Subcutaneous abdominal adipose tissue (tissue), 5 donors: ENCODE data around the gene MYO7B.

ENCODE experiments used
- H3K27ac ChIP-seq: one replicate; pipeline ENCODE4 v1.7.0; 2013; ENCODE audit warnings: low read depth, mild to moderate bottlenecking, inconsistent platforms, low read length, moderate library complexity
- H3K27me3 ChIP-seq, 5 donors: one replicate each; pipeline ENCODE4 v1.7.0; 2013; ENCODE audit warnings: low read length in 5 of 5, inconsistent platforms in 1 of 5; ENCODE audit not compliant: control insufficient read depth in 5 of 5, insufficient read depth in 4 of 5
- H3K36me3 ChIP-seq, 5 donors: one replicate each; pipeline ENCODE4 v1.7.0; 2013; ENCODE audit warnings: low read length in 5 of 5; ENCODE audit not compliant: control insufficient read depth in 5 of 5, insufficient read depth in 5 of 5
- H3K4me1 ChIP-seq, 5 donors: one replicate each; pipeline ENCODE4 v1.7.0; 2013; ENCODE audit warnings: low read length in 5 of 5, mild to moderate bottlenecking in 3 of 5, moderate library complexity in 1 of 5; ENCODE audit not compliant: control insufficient read depth in 5 of 5, insufficient read depth in 5 of 5
- H3K4me3 ChIP-seq, 5 donors: one replicate each; pipeline ENCODE4 v1.7.0; 2013; ENCODE audit warnings: low read length in 5 of 5, low read depth in 1 of 5
- H3K9ac ChIP-seq, 5 donors: one replicate each; pipeline ENCODE4 v1.7.0; 2013; ENCODE audit warnings: low read length in 5 of 5, mild to moderate bottlenecking in 4 of 5, moderate library complexity in 3 of 5
- H3K9me3 ChIP-seq, 5 donors: one replicate each; pipeline ENCODE4 v1.7.0; 2013; ENCODE audit warnings: low read length in 5 of 5; ENCODE audit not compliant: control insufficient read depth in 5 of 5
- donor health status: healthy.
- donor health status: healthy.
- donor health status: healthy.
- donor health status: healthy.
- donor health status: healthy.

MYO7B gene

DNA sequence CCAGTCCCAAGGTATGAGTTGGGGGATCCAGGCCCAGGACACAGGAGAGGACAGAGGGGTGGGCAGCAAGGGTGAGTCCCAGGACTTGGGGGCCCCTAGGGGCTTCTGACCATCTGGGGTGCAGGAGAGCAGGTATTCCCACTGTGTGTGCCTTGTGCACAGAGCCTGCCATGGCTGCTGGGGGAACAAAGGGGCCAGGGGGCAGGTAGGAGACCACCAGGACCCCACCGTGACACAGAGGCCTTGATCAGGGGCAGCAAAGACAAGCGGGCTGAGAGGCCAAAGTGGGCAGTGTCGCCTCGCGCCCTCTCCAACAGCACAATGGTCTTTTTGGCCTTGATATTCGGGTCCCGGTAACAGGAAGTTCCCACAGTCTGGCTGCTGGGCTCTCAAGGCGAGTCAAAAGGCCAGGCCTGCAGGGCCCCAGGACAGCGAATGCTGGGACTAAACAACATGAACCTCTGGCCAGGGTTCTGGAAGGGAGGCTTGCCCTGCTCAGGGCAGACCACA is 98.1 kb downstream of the MYO7B start:
- peaks cover 12 to 87% (median 31%) of the 10 kb centered on the region in 5 donors for H3K4me1 ChIP-seq
- peak overlapping the region in 1 of 5 donors; percentile 35 for H3K9ac ChIP-seq
- H3K9me3 ChIP-seq = no peaks in the 10 kb centered on the region
- no peaks in the 10 kb centered on the region for H3K27me3 ChIP-seq
- no peak overlapping the region for H3K27ac ChIP-seq
- peaks cover 0 to 6% (median 1%) of the 10 kb centered on the region in 5 donors for H3K36me3 ChIP-seq
- no peak overlapping the region for H3K4me3 ChIP-seq

DNA sequence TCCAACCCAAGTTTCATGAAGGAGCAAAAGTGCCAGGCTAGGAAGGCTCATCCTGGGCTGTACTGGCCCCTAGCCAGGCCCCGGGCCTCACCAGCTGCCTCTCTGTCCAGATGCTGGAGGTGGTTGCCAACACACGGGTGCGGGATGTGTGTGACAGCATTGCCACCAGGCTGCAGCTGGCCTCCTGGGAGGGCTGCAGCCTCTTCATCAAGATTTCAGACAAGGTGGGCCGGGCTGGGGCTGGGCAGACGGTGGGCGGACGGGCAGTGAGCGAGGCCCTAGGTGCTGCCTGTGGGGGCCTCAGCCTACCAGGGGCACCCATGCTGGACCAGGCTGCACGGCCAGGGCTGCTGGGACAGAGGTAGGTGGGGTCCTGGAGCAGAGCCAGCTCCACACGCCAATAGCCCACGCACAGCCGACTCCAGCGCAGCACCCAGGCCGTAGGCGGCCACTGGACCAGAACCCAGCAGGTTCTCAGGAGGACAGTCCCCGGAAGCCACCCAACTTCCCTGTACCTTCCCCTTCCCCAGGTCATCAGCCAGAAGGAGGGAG is 98.7 kb downstream of the MYO7B start:
- peaks cover 12 to 92% (median 31%) of the 10 kb centered on the region in 5 donors for H3K4me1 ChIP-seq
- peaks cover 0 to 11% (median 6%) of the 10 kb centered on the region in 5 donors for H3K36me3 ChIP-seq
- no peak overlapping the region for H3K27ac ChIP-seq
- no peak overlapping the region for H3K4me3 ChIP-seq
- H3K9me3 ChIP-seq = no peaks in the 10 kb centered on the region
- no peaks in the 10 kb centered on the region for H3K27me3 ChIP-seq
- peak overlapping the region in 1 of 5 donors; percentile 35 for H3K9ac ChIP-seq

DNA sequence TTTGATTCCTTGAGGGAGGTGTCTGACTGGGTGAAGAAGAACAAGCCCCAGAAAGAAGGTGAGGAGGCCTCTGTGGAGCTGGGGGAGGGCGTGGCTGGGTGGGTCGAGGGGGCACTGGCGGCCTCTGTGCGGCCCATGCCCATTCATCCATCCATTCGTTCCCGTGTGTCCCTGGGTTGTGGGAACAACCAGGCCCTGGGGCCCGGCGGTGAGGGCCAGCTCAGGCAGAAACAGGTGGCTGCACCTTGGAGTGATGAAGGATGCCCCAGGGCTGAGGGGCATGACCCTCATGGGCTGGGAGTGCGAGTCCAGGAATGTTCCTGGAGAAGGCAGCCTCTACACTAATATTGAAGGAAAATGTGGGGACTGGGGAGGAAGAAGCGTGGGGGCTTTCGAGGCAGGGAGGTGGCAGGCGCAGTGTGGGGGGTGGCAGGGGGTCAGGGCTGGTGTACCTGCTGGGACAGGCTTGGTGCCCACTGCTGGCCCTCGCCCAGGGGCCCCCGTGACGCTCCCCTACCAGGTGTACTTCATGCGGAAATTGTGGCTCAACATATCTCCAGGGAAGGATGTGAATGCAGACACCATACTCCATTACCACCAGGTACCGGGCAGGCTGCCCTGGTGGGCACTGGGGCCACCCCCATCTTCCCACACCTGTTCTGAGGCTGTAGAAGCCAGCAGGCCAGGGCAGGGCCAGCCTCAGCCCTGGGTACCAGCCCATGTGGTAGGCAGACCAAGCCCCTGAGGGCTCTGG is 99.3 kb downstream of the MYO7B start:
- Histone ChIP-seq H3K27ac (no peak overlapping the region), H3K4me3 (no peak overlapping the region), H3K9ac (no peak overlapping the region), H3K27me3 (no peaks in the 10 kb centered on the region), H3K36me3 (peaks cover 0 to 15% (median 11%) of the 10 kb centered on the region in 5 donors), H3K4me1 (peaks cover 12 to 90% (median 32%) of the 10 kb centered on the region in 5 donors), H3K9me3 (no peaks in the 10 kb centered on the region)

DNA sequence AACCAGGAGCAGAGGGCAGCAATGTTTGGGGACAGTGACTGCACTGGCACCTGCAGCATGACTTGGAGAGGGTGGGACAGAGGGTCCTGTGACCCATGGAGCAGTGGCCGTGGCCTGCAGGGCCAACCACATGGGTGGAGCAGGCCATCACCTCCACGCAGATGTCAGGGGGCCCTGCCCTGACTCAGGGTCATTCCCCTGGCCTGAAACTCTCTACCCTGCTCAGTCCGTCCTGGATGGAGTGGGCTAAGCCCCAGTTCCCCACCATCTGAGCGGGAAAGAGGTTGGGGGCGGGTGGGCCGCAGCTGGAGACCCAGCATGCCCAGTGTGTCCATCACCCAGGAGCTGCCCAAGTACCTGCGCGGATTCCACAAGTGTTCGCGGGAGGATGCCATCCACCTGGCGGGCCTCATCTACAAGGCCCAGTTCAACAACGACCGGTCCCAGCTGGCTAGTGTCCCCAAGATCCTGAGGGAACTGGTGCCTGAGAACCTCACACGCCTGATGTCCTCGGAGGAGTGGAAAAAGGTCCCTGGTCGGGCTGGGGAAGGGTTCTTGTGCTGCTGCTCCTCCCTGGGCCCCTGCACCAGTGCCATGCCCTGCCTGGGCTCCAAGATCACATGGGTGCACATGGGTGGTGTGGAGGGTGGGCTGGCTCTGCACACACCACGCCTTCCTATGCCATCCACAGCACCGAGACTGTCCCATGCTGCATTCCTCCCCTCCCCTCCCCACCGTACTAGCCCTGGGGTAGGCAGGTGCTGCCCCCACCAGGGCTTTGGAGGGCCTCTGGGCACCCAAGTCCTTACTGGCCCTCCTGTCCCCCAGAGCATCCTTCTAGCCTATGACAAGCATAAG is 100.1 kb downstream of the MYO7B start:
- no peak overlapping the region for H3K9ac ChIP-seq
- no peak overlapping the region for H3K4me3 ChIP-seq
- no peaks in the 10 kb centered on the region for H3K9me3 ChIP-seq
- no peak overlapping the region for H3K27ac ChIP-seq
- no peaks in the 10 kb centered on the region for H3K27me3 ChIP-seq
- peaks cover 11 to 91% (median 35%) of the 10 kb centered on the region in 5 donors for H3K4me1 ChIP-seq
- peaks cover 0 to 23% (median 11%) of the 10 kb centered on the region in 5 donors for H3K36me3 ChIP-seq

DNA sequence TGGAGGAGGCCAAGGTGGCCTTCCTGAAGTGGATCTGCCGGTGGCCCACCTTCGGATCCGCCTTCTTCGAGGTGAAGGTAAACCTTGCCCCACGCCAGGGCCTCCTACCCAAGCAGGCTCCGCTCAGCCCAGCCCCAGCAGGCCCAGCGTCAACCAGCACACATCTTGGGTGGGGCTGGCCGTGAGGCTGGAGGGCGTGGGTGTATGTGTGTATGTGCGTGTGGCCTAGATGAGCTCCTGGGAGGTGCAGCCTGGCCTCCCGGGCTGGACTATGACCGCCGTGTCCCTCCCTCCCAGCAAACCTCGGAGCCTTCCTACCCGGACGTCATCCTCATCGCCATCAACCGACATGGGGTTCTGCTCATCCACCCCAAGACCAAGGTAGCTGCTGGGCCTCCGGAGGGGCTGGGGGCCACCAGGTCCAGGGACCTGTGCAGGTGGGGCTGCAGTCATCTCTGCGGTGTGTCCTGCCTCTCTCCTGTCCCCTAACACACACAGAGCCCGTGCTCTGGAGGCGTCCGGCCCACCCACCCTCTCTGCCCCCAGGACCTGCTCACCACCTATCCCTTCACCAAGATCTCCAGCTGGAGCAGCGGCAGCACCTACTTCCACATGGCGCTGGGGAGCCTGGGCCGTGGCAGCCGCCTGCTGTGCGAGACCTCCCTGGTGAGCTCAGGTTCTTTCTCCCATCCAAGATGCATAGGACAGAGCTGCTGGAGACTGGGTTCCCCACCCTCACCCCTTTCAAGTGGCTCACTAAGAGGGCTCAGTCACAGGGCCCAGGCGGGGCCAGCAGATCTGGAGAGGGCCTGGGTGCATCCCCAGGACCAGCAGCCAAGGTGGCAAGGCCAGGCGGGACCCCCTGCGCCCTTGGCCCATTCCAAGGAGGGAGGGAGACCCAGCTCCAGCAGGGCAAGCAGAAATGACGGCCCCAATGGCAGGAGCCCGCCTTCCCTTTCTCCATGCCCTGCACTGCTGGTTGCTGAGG is 101.1 kb downstream of the MYO7B start:
- peaks cover 0 to 29% (median 11%) of the 10 kb centered on the region in 5 donors for H3K36me3 ChIP-seq
- peak overlapping the region; percentile 37 for H3K27ac ChIP-seq
- H3K9me3 ChIP-seq = no peaks in the 10 kb centered on the region
- no peaks in the 10 kb centered on the region for H3K27me3 ChIP-seq
- H3K4me3 ChIP-seq = peak overlapping the region in 1 of 5 donors; percentile 6
- H3K9ac ChIP-seq = no peak overlapping the region
- peaks cover 11 to 90% (median 35%) of the 10 kb centered on the region in 5 donors for H3K4me1 ChIP-seq

DNA sequence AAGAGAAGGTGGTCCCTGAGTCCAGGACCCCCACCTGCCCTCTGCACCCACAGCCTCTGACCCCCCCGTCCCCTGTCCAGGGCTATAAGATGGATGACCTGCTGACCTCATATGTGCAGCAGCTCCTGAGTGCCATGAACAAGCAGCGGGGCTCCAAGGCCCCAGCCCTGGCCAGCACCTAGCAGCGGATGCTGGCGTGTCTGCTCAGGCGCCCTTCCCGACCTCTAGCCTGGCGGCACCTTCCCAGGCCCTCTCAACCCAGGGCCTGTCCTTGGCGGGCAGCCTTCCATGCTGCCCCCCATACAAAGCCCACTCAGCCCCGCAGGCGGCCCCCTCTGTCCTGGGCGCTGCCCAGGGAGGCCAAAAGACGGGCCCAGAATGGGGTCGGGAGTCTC is 101.8 kb downstream of the MYO7B start:
- no peaks in the 10 kb centered on the region for H3K27me3 ChIP-seq
- peak overlapping the region in 2 of 5 donors; percentile 6 to 11 for H3K4me3 ChIP-seq
- H3K9ac ChIP-seq = no peak overlapping the region
- H3K9me3 ChIP-seq = no peaks in the 10 kb centered on the region
- H3K4me1 ChIP-seq = peaks cover 11 to 91% (median 35%) of the 10 kb centered on the region in 5 donors
- H3K36me3 ChIP-seq = peaks cover 0 to 31% (median 11%) of the 10 kb centered on the region in 5 donors
- H3K27ac ChIP-seq = peak overlapping the region; percentile 37

DNA sequence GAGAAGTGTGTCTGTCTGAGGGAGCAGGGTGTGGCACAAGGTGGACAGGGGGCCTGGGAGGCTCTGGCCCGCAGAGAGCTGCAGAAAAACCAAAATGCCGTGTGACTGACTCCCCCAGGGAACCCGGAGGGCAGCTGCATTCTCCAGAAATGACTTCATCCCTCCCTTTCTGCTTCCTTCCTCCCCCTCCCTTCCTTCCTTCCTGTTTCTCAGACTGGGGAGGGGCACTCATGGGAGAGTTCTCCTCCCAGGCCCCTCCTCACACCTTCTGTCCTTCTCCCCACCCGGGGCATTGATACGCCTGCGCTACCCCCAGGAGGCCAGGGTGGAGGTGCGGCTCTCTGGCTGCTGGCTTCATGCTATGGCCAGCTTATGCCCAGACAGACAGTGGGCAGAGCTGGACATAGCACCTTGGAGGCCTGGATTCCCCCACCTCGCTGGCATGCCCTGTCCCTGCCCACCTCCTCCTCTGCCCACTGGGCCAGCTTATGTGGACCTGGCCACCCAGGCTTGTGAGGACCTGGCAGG is 102.3 kb downstream of the MYO7B start:
- Histone ChIP-seq H3K27me3 (no peaks in the 10 kb centered on the region), H3K9me3 (no peaks in the 10 kb centered on the region), H3K27ac (peak overlapping the region; percentile 65), H3K4me1 (peaks cover 11 to 90% (median 37%) of the 10 kb centered on the region in 5 donors), H3K4me3 (peak overlapping the region in 4 of 5 donors; percentile 8 to 22 (median 14)), H3K36me3 (peaks cover 0 to 31% (median 11%) of the 10 kb centered on the region in 5 donors), H3K9ac (peak overlapping the region in 1 of 5 donors; percentile 11)

DNA sequence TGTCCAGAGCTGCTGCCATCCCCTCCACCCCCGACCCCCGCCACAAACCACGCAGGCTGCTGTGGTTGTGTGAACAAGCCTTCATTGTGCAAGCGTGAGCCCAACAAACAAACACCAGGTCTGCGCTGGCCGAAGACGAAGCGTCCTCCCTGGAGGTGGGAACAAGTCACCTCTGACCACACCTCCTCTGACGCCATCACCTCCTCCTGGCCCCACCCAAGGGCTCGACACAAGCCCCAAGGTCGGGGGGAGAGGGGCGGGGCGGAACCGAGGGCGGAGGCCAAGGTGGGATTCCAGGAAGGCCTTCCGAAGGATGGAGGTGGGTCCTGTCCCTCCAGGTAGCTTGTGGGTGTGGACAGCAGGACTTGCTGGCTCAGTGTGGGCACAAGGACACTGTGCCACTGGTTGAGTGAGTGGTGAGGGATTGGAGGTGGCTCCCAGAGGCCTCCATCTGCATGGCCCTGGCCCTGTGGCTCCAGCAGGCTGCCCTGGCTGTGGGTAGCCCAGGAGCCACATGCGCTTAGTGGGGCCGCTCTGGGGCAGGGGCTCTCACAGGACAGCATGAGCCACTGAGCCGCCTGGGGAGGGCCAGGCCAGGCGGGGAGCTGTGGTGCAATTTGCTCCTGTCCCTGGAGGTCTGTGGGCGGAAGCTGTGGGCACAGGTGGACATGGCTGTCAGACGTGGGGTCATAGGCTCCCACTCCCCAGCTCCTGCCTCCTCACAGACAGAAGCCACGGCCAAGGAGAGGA is 103.1 kb downstream of the MYO7B start:
- Histone ChIP-seq H3K4me1 (peaks cover 11 to 89% (median 35%) of the 10 kb centered on the region in 5 donors), H3K27me3 (no peaks in the 10 kb centered on the region), H3K4me3 (no peak overlapping the region), H3K36me3 (peaks cover 0 to 31% (median 11%) of the 10 kb centered on the region in 5 donors), H3K9ac (no peak overlapping the region), H3K9me3 (no peaks in the 10 kb centered on the region), H3K27ac (peak overlapping the region; percentile 65)
